Brain microvascular endothelial cell (primary cell): ENCODE data around the gene ZNF423.

Experiments
- DNase-seq: peaks from one replicate; pipeline ENCODE4 v3.0.0-alpha.2; 2020
- H3K27ac ChIP-seq: fragments of 250-450 bp; sonication (Bioruptor Pico); 2 replicates; pipeline ENCODE4 v1.5.1; 2020; ENCODE audit warnings: mild to moderate bottlenecking, moderate library complexity
- H3K27me3 ChIP-seq: fragments of 250-450 bp; sonication (Bioruptor Pico); replicated peaks from 2 replicates; pipeline ENCODE4 v1.5.1; 2020; ENCODE audit warnings: mild to moderate bottlenecking
- H3K36me3 ChIP-seq: fragments of 250-450 bp; sonication (Bioruptor Pico); replicated peaks from 2 replicates; pipeline ENCODE4 v1.5.1; 2020; ENCODE audit warnings: mild to moderate bottlenecking
- H3K4me3 ChIP-seq: 2 replicates; pipeline ENCODE4 v1.5.1; 2011; ENCODE audit warnings: low read depth, mild to moderate bottlenecking, control low read depth, low read length, moderate library complexity
- CTCF ChIP-seq: IDR thresholded peaks from 2 replicates; pipeline ENCODE4 v1.5.1; 2011; ENCODE audit warnings: low read depth, mild to moderate bottlenecking, moderate library complexity, low read length, control low read depth, inconsistent platforms; ENCODE audit errors: missing control alignments
- in situ Hi-C: cut with HindIII; loops from 2 replicates; pipeline ENCODE4 v1.10.0; 2017; ENCODE audit warnings: low sequenced_read_pairs, low pct_ligation_motif_present

The ZNF423 gene

GRCh38 chr16:49658531-49658930 is 197.4 kb downstream of the ZNF423 start:
- Histone ChIP-seq H3K27me3 (no peaks in the 10 kb centered on the region), H3K4me3 (no peak overlapping the region), H3K36me3 (no peaks in the 10 kb centered on the region), H3K27ac (no peak overlapping the region)
- in situ Hi-C loops, result no loop called here
- DNase-seq, result no peak
- no peak for TF ChIP-seq CTCF

- Histone ChIP-seq H3K27me3 (no peaks in the 10 kb centered on the region), H3K36me3 (no peaks in the 10 kb centered on the region), H3K27ac (no peak overlapping the region), H3K4me3 (no peak overlapping the region)
- DNase-seq, result no peak
- in situ Hi-C loops, result no loop called here
- no peak for TF ChIP-seq CTCF
Observed at GRCh38 chr16:49657736-49658465, 198.0 kb downstream of the ZNF423 start.

GRCh38 chr16:49654425-49654824 is 201.5 kb downstream of the ZNF423 start:
- TF ChIP-seq CTCF, result no peak
- Histone ChIP-seq H3K27me3 (no peaks in the 10 kb centered on the region), H3K27ac (no peak overlapping the region), H3K36me3 (no peaks in the 10 kb centered on the region), H3K4me3 (no peak overlapping the region)
- in situ Hi-C loops, result no loop called here
- no peak for DNase-seq

GRCh38 chr16:49653577-49653976 is 202.3 kb downstream of the ZNF423 start:
- DNase-seq, result no peak
- no peaks in the 10 kb centered on the region for H3K27me3 ChIP-seq
- H3K36me3 ChIP-seq, result no peaks in the 10 kb centered on the region
- TF ChIP-seq CTCF, result no peak
- H3K27ac ChIP-seq, result no peak overlapping the region
- no peak overlapping the region for H3K4me3 ChIP-seq
- in situ Hi-C loops, result no loop called here

- no peak for TF ChIP-seq CTCF
- H3K4me3 ChIP-seq, result no peak overlapping the region
- no peak for DNase-seq
- H3K27ac ChIP-seq, result no peak overlapping the region
- in situ Hi-C loops, result no loop called here
- H3K36me3 ChIP-seq, result no peaks in the 10 kb centered on the region
- H3K27me3 ChIP-seq, result no peaks in the 10 kb centered on the region
Observed at GRCh38 chr16:49653173-49653570, 202.7 kb downstream of the ZNF423 start.

GRCh38 chr16:49652456-49653172 is 203.3 kb downstream of the ZNF423 start:
- Histone ChIP-seq H3K27ac (peak overlapping the region; percentile 26), H3K36me3 (no peaks in the 10 kb centered on the region), H3K4me3 (no peak overlapping the region), H3K27me3 (no peaks in the 10 kb centered on the region)
- in situ Hi-C loops, result no loop called here
- TF ChIP-seq CTCF, result no peak
- DNase-seq, result peak; percentile 74
